Fibroblast of skin of right biceps (primary cell): ENCODE results near the gene SCYL1.

ENCODE experiments used
- DNase-seq: peaks from one replicate; pipeline ENCODE4 v3.0.0-alpha.2; 2013

Gene SCYL1

DNA sequence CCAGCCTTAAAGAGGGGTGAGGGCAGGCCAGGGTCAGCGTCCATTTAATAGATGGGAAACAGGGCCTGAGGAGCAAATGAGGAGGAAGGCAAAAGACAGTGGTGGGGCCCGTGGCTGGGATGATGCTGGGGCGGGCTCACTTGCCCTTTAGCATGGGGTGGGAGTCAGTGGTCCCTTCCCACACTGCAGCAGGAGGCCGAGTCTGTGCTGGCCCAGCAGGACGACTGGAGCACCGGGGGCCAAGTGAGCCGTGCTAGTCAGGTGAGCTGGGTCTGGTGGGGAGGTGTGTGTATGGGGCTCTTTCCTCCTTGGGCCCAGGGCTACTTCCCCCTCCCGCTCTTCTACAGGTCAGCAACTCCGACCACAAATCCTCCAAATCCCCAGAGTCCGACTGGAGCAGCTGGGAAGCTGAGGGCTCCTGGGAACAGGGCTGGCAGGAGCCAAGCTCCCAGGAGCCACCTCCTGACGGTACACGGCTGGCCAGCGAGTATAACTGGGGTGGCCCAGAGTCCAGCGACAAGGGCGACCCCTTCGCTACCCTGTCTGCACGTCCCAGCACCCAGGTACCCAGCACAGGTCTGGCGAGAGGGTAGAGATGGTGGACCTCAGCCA, 12.8 kb downstream of the SCYL1 start:
- no peak for DNase-seq

DNA sequence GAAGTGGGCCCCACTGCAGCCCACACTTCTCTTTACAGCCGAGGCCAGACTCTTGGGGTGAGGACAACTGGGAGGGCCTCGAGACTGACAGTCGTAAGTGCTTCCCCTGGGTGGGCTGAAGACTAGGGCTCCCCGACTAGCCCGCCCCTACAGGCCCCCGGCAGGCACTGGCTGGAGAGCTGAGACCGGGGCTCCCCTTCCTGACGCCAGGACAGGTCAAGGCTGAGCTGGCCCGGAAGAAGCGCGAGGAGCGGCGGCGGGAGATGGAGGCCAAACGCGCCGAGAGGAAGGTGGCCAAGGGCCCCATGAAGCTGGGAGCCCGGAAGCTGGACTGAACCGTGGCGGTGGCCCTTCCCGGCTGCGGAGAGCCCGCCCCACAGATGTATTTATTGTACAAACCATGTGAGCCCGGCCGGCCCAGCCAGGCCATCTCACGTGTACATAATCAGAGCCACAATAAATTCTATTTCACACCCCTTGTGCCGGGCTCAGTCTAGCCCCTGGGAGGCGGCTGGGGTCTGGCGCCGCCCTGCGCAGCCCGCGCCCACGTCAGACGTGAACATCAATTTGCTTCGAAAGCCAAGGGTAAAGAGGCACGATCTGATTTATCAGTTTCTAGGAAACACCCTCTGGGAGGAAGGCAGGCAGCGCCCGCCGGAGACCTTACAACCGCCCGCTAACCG, 13.5 kb downstream of the SCYL1 start:
- DNase-seq, result no peak

DNA sequence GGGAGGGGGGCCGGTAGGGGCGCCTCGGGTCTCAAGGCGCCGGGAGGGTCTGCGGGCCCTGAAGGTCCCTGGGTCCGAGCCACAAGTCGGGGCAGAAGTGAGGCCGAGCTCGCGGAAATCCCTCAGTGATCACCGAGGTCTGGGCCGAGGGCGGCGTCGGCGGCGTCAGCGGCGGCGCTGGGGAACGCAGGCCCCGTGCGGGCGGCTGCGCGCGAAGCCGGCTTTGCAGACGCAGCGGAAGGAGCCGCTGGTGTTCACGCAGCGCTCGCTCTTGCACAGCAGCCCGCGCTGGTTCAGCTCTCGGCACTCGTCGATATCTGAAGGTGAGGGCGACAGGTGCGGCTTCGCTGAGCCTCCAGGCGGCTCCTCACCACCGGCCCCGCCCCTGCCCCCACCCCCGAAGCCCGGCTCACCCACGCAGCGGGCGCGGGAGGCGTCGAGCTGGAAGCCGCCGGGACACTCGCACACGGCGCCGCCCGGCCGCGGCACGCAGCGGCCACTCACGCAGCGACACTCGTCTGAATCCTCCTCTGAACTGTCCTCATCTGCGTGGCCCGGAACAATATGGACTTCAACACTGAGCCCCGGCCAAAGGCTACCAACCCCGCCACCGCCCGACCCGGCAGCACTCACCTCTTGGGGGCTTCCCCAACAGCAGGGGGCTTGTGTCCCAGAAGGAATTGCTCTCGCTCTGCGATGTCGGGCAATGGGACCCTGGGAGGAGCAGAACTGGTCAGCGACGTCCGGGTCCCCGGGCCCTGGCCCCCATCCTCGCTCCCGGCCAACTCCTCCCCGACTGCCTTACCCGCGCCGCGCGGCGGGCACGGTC, 14.2 kb downstream of the SCYL1 start:
- DNase-seq, result no peak

GRCh38 chr11:65539744-65540289, 14.9 kb downstream of the SCYL1 start:
- no peak for DNase-seq

- DNase-seq, result peak; percentile 87
Observed at GRCh38 chr11:65540290-65541092, 15.6 kb downstream of the SCYL1 start.

GRCh38 chr11:65541093-65541982, 16.5 kb downstream of the SCYL1 start:
- no peak for DNase-seq

DNA sequence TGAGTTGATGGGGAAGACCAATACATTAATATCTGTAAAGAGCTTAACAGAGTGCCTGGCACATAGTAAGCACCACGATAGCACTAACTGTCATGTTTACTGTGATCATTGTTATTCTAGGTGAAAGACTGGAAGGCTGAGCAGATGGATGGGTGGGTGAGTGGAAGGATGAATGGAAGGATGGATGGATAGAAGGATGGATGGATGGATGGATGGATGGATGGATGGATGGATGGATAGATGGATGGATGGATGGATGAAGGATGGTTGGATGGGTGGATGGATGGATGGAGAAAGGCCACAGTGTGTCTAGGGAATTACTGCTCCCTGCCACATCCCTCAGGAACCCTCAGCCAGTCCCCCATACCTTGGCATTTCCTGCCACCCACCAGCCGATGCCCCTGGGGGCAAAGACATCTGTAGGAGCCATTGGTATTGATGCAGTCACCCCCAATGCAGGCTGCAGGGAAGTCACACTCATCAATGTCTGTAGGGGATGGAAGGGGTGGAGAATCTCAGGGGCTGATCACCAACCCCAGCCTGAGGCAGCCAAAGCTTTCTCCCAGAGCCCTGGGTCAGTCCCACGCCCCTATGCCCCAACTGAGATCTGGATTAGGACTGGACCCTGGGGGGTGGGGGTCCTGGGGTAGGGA, 18.0 kb downstream of the SCYL1 start:
- DNase-seq, result no peak

GRCh38 chr11:65545853-65546216, 21.0 kb downstream of the SCYL1 start:
- no peak for DNase-seq

- DNase-seq, result no peak
Observed at GRCh38 chr11:65546217-65546958, 21.5 kb downstream of the SCYL1 start.

DNA sequence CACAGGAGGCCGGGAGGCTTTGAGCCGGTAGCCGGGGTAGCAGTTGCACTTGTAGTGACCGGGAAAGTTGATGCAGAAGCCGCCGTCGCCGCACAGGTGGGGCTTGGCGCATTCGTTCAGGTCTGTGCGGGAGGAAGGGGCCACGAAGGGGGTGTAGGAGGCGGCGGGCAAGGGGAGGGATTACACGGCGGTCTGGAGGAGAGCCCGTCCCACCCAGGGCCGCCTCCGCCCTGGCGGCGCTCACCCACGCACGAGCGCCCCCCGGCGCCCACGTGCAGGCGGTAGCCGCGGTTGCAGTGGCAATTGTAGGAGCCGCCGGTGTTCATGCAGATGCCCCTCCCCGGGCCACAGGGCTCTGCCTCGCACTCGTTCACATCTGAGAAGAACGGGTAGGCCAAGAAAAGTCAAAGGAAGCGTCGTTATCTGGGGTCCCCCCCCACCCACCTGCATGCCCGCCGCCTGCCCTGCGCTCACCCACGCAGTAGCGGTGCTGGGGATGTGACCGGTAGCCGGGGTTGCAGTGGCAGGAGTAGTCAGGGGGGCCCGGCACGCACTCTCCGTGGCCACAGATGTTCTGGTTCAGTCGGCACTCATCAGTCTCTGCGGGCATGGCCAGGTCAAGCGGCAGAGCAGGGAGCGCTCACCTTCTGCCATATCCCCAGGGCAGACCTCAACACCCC, 22.7 kb downstream of the SCYL1 start:
- DNase-seq, result no peak

DNA sequence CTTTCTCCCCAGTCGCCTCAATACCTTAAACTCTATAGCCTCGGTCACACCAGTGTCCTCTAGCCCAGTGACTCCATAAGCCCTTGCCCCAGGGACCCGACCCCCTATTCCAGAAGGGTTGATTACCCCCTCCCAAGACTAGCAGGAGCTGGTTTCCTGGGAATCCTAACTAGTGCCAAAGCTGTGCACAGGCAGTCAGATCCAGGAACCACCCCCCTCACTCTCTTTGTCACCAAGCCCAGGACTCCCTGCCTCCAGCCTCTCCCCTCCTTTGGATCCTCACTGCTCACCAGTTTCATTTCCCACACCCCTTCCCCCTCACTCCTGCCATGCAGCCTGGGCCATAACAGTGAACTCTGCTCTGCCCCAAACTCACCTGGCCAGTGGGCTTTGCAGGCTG, 23.5 kb downstream of the SCYL1 start:
- no peak for DNase-seq

DNA sequence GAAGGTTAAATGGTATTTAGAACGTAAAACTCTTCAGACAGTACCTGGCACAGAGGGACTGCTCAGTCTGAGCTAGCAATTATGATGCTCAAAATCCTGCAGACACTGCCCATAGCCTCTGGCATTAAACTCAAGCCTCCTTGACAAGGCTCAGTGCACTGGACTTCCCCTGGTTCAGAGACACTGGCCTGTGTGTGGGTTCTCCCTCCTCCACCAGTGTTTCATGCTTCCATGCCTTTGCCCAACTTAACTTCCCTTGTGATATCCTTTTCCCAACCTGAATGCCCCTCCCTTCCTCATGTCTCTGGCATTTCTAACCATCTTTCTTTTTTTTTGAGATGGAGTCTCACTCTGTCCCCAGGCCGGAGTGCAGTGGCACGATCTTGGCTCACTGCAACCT, 24.2 kb downstream of the SCYL1 start:
- DNase-seq, result no peak

DNA sequence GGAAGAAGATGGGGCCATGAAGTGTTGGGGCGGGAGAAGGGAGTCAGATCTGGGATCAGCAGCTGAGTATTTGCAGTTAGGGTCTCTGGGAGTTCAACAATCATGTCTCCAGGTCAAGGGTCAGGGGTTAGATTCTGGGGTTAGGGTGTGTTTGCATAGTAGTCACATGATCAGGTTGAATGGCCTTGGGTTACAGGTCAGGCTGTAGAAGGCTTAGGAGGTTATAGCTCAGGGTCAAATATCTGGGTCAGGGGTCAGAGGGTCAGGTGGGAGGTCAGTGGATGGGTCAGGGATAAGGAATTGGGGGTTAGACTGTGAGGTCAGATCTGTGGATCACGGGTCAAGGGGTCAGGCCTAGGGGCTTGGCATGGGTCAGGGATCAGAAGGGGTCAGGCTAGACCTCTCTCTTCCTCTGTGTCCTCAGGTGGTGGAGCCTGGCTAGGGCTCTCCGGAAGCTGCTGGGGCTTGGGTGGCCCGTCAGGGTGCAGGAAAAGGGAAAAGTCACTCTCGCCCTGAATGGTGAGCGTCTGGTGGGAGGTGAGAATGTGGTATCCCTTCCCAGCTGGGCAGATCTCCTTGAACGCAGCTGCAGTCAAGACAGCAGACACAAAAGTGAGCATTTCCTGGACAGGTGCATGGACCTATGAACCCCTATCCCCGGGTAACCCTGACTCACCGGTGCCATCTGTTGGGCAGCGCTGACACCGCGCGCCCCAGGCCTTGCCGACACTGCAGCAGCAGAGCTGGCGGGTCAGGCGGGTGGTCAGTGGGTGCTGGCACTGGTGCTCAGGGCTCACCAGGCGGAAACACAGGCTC, 26.9 kb downstream of the SCYL1 start:
- DNase-seq, result no peak

GRCh38 chr11:65552388-65552951, 27.6 kb downstream of the SCYL1 start:
- no peak for DNase-seq

DNA sequence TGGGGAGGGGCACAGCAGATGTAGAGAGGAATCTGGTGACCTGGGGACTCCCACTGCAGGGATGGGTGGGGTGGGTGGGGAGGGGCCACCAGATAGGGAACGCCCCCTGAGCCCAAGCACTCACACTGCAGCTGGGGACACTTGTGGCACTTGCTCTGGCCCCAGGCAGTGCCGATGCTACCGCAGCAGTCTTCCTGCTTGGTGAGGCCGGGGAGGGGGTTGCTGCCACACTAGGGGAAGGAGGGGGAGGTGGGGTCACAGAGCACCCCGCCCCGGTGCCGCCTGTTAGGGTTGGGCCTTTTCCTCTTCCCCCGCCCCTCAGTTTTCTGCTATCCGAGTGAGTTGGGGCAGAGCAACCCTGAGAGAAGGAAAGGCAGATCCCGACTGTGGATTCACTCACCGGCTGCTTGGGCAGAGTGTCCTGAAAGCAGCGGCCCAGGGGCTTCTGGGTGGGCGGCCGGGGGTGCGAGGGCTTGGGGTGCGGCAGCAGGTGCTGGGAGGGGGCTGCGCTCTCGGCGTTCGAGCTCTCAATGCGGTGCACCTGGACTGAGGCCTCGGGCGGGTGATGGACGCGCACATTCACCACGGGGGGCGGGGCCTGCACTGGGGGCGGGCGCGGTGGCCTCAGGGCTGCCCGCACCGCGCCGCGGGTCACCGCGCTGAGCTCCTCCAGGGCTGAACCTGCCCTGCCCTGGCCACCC, 28.6 kb downstream of the SCYL1 start:
- DNase-seq, result no peak

DNA sequence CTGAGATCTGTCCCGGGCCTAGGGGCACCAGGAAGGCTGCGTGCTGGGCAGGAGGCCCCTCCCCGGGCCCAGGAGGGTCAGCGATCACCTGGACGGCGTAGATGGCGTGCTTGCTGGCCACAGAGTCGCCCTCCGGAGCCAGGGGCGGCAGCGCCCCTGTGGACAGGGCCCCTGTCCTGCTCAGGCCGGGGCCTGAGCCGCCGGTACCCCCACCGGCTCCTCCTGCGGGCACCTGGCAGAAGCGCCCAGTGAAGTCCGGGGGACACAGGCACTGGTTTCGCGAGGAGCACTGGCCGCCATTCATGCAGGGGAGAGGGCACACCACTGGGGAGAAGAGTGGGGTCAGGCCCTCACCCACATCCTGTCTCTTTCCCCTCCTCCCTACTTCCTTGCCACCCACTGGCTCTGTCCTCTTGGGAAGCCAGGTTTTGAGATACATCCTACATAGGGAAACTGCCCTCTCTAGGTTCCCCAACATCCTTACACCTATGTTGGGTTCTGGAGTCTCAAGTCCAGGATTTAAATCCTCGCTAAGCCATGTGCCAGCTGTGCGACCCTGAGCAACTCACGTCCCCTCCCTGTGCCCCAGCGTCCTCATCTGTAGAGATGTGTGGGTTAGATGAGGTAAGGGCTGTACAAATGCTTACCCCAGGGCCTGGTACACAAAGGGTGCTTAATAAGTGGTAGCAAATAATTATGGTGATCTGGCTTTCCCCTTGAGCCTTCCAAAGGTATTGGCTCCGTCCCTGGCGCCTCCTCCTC, 29.4 kb downstream of the SCYL1 start:
- no peak for DNase-seq

- no peak for DNase-seq
Observed at GRCh38 chr11:65554842-65555430, 30.1 kb downstream of the SCYL1 start.
